SKM-1 treated with dmso at 0.1 percent for 144 hours (cell line): Measurements from ENCODE around the gene C1QA.
"Not testable (repeated sequence)": the region's sequence is repeated elsewhere in the genome, so short reads cannot be mapped to it uniquely, and the experiment has no call there.

Experiments used
- DNase-seq: peaks from one replicate; lab custom pipeline; 2025; ENCODE audit not compliant: unreplicated experiment; lab: John Stamatoyannopoulos, UW

The C1QA gene

GRCh38 chr1:22639286-22639685 lies 2.9 kb downstream of the C1QA start:
- no peak for DNase-seq

DNA sequence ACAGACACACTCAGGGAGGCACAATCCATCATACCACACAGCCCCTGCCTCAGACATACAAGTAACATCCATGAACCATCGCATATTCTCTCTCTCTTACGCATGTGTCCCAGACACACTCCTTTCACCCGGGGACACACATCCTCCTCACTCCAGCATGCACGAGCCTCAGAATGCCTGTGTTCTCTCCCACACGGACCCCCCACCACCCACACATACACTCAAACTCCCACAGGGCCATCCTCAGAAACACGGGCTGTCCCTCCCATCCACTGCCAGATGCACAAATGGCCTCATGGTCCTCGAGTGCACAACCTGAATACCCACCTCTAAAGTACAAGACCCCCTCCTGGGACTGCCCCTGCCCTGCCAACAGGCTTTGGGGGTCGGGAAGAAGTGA lies 4.8 kb downstream of the C1QA start:
- DNase-seq: no peak

GRCh38 chr1:22641906-22642636 lies 5.6 kb downstream of the C1QA start:
- peak; percentile 43 for DNase-seq

DNA sequence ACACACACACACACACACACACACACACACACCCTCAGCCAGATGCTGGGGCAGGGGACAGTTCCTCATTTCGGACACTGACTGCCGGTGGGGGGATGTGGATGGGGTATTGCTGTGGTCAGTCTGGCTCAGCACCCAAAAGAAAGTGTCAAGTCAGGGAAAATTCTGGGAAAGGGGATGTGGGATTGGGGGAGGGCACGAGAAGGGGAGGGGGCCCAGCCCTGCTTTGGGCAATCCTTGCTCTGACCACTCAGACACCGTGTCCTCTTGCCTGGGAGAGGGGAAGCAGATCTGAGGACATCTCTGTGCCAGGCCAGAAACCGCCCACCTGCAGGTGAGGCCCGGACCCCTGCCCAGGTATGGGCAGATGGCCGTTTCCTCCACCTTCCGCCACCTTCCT lies 7.0 kb downstream of the C1QA start, which contains the start of gene C1QC:
Gene C1QC (plus strand): TSS at position 253 of the 400 bp plus-strand sequence. CDS start 391 bp downstream, outside the sequence.
- DNase-seq: no peak

DNA sequence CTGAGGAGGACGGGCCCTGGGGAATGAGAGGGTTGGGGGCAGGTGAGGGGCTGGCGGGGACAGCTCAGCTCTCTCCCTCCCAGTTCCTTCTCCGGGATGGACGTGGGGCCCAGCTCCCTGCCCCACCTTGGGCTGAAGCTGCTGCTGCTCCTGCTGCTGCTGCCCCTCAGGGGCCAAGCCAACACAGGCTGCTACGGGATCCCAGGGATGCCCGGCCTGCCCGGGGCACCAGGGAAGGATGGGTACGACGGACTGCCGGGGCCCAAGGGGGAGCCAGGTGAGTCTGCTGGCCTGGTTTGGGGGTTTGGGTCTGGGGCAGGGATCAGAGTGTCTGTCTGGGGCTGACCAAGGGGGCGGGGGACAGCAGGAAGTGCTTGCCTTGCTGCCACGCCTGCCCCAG lies 7.5 kb downstream of the C1QA start:
- no peak for DNase-seq

DNA sequence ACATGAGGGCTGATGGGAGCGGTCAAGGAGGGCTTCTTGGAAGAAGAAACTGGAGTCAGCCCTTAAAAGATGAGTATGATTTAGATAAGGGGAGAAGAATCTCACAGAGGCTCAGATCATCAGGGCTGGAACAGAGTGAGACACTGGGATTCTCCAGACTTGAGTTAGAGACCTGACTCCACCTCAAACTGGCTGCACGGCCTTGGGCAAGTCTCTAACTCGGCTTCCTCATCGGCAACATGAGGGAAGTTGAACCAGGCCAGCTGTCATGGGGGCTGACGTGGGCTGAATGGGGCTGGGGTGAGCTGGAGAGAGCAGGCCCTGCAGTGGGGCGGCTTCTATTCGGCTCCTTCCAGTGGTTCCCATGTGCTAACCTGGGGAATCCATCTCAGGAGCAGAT lies 9.5 kb downstream of the C1QA start:
- no peak for DNase-seq

GRCh38 chr1:22646384-22646783 lies 10.0 kb downstream of the C1QA start:
- no peak for DNase-seq

- DNase-seq: no peak
These were observed 13.8 kb downstream of the C1QA start for GRCh38 chr1:22650089-22650693.

DNA sequence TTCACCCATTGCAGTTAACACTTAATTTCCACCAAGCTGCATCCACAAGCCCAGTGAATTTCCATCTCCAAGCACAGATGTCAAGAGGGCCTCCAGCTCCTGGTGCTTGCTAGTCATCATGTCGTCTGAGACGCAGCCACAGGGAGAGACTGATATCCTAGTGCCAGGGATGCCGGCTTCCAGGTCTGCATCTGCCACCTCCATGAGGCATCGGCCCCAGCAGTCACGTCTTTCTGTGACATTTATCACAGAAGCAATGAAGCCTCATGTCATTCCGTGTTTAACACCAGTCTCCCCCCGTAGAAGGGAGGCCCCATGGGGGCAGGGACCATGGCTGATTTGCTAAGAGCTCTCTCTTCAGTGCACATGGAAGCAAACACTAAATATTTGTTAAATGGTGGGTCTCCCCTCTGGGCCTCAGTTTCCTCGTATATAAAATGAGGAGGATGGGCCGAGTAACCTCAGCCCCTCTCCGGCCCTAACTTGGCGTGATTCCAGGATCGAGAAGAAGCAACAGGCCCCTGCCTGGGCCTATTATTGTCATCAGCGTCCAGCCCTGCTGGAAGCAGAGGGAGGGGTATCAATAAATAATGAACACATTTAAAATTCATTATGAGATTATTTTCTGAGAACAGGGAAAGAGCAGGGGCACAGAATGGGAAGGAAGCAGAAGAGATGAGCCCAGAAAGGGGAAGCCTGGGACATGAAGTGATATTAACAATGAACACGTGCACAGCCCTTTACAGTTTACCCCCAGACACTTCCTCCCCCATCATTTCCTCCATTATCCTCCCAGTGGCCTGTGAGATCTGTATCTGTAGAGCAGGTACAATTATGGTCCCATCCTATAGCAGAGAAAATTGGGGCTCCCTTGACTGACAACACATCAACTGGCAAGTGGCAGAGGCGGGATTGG lies 15.8 kb downstream of the C1QA start:
- DNase-seq: peak; percentile 10

- DNase-seq: no peak
These were observed 16.5 kb downstream of the C1QA start, which contains the start of gene C1QB for GRCh38 chr1:22652881-22653316. Gene C1QB, plus strand, starts transcription at chr1:22653236. Its CDS starts 6,227 bp downstream, at chr1:22659463.

DNA sequence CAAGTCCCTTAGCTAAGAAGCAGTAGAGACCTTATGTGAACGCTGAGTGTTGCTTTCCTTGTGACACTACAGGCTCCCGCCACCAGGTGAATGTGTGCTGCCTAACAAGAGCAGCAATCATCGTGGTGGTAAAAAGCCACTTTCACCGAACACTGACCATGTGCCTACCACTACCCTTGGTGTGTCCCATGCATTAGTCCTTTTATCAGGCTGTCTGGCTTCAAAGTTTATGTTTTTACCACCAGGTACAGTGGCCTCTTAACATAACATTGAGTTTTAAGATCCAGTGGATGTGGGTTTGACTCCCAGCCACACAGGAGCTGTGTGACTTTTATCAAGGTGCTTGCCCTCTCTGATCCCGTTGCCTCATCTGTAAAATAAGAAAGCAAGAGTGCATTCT lies 18.3 kb downstream of the C1QA start:
- no peak for DNase-seq

- DNase-seq: no peak
These were observed 22.1 kb downstream of the C1QA start for GRCh38 chr1:22658385-22659163.

DNA sequence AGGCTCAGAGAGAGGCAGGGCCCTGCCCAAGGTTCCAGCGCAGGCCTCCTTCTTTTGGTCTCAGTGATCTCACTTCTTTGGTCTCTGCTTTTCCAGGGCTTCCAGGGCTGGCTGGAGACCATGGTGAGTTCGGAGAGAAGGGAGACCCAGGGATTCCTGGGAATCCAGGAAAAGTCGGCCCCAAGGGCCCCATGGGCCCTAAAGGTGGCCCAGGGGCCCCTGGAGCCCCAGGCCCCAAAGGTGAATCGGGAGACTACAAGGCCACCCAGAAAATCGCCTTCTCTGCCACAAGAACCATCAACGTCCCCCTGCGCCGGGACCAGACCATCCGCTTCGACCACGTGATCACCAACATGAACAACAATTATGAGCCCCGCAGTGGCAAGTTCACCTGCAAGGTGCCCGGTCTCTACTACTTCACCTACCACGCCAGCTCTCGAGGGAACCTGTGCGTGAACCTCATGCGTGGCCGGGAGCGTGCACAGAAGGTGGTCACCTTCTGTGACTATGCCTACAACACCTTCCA lies 24.4 kb downstream of the C1QA start:
- no peak for DNase-seq

DNA sequence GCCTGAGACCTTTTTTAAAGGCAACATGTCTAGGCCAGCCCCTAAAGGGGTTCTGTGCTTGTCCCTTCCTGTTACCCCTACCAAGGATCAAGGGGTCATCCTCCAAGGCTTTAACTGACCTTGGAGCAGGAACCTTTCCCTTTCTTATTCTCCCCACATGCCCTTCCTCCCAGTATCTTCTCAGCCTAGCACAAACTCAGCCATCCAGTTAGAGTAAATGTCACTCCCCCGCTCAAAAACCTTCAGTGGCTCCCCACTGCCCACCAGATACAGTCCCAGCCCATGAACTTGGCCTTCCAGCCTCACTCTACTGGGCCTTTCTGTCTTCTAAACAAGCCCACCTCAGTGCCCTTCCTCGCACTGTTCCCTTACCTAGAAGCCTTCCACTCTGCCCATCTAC lies 25.5 kb downstream of the C1QA start:
- DNase-seq: no peak

DNA sequence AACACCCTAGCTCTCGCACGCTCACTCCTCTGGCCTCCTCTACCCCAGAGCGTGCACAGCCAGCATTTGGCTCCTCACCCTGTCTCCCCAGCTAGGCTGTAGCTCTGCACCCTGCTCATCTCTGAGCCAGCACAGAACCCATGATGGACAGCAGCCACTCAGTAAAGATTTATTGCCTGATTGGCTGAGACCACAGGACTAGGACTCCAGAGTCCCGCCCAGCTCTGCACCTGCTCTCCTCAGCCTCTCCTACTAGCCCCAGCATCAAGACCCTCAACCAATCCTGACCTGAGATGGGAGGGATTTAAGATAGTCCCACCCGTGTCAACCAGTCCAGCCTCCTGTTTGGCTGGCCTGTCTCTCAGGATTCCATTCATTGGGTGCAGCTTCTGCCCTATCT lies 25.9 kb downstream of the C1QA start:
- DNase-seq: no peak

GRCh38 chr1:22662986-22663408 lies 26.6 kb downstream of the C1QA start:
- no peak for DNase-seq

DNA sequence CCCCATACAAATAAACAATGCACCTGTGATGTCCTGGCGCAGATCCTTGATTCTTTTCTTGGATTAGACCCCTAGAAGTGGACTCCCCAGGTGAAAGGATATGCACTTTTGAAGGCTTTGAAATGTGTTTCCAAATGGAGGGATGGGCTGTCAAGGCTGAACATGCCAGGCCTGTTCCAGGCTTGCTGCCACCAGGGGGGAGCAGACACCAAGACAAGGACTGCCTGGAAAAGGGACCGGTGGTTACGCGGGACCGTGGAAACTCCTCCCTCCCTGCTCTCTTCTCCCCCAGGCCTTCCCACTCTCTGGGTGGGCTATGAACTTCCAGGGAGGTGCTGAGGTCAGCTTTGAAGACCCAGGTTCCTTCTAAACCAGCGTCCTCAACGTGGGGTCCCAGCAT lies 29.3 kb downstream of the C1QA start:
- DNase-seq: no peak

- DNase-seq: no peak
These were observed 30.0 kb downstream of the C1QA start for GRCh38 chr1:22666412-22666811.

GRCh38 chr1:22668840-22669239 lies 32.4 kb downstream of the C1QA start:
- DNase-seq: not testable (repeated sequence)

DNA sequence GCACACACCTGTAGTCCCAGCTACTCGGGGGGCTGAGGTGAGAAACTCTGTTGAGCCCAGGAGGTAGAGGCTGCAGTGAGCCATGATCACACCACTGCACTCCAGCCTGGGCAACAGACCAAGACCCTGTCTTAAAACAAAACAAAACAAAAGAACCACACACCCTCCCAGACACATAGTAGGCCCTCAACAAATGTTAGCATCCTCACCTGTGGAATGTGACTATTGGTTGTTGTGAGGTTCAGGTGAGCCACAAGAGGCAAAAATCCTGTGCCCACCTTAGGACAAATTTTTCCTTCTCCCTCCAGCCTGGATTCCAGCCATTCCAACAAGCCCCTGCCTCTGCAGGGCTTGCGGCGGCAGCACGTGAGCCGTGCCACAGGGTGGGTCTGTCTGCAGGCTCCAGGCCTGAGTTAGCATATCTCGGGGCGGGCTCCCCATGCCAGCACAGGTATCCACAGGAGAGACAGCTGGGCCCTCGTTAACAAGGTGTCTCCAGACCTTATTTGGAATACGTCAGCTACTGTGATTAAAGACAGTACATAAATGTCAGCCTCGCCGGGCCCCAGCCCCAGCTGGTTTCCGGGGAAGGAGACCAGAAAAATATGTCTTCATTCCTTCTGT lies 34.0 kb downstream of the C1QA start:
- DNase-seq: no peak
